IPS-20b (cell line): ENCODE results near the gene TTYH3.

Experiments used
- H3K27ac ChIP-seq: one replicate; pipeline ENCODE4 v1.5.1; 2013; ENCODE audit warnings: low read length
- H3K27me3 ChIP-seq: 2 replicates; pipeline ENCODE4 v1.6.1; 2013; ENCODE audit warnings: mild to moderate bottlenecking, low read length, inconsistent platforms; ENCODE audit not compliant: insufficient read depth
- H3K36me3 ChIP-seq: 2 replicates; pipeline ENCODE4 v1.6.1; 2013; ENCODE audit warnings: low read depth, mild to moderate bottlenecking, inconsistent platforms, low read length, moderate library complexity; ENCODE audit not compliant: insufficient read depth
- H3K4me1 ChIP-seq: 2 replicates; pipeline ENCODE4 v1.6.1; 2013; ENCODE audit warnings: mild to moderate bottlenecking, control low read depth, inconsistent platforms, low read length, moderate library complexity; ENCODE audit not compliant: insufficient read depth
- H3K4me3 ChIP-seq: 2 replicates; pipeline ENCODE4 v1.5.1; 2013; ENCODE audit warnings: mild to moderate bottlenecking, low read length, inconsistent platforms
- H3K9ac ChIP-seq: 2 replicates; pipeline ENCODE4 v1.6.1; 2013; ENCODE audit warnings: low read depth, mild to moderate bottlenecking, inconsistent platforms, low read length, moderate library complexity
- H3K9me3 ChIP-seq: 2 replicates; pipeline ENCODE4 v1.6.1; 2013; ENCODE audit warnings: mild to moderate bottlenecking, low read depth, low read length, inconsistent platforms; ENCODE audit not compliant: insufficient read depth

Gene TTYH3

GRCh38 chr7:2593036-2593727, 38.6 kb upstream of the TTYH3 start:
- no peaks in the 10 kb centered on the region for H3K9me3 ChIP-seq
- no peaks in the 10 kb centered on the region for H3K4me1 ChIP-seq
- no peak overlapping the region for H3K27ac ChIP-seq
- no peak overlapping the region for H3K4me3 ChIP-seq
- H3K36me3 ChIP-seq: peaks cover 4% of the 10 kb centered on the region; the same call in 1 of the 2 replicates
- H3K27me3 ChIP-seq: no peaks in the 10 kb centered on the region
- no peak overlapping the region for H3K9ac ChIP-seq

- no peak overlapping the region for H3K9ac ChIP-seq
- H3K36me3 ChIP-seq: peaks cover 8% of the 10 kb centered on the region; the same call in 1 of the 2 replicates
- no peaks in the 10 kb centered on the region for H3K9me3 ChIP-seq
- no peak overlapping the region for H3K27ac ChIP-seq
- H3K4me3 ChIP-seq: no peak overlapping the region
- no peaks in the 10 kb centered on the region for H3K27me3 ChIP-seq
- H3K4me1 ChIP-seq: no peaks in the 10 kb centered on the region
Observed at GRCh38 chr7:2594599-2594998, 37.2 kb upstream of the TTYH3 start.

GRCh38 chr7:2595258-2595860, 36.4 kb upstream of the TTYH3 start:
- Histone ChIP-seq H3K27ac (no peak overlapping the region), H3K4me1 (no peaks in the 10 kb centered on the region), H3K4me3 (no peak overlapping the region), H3K27me3 (no peaks in the 10 kb centered on the region), H3K9ac (no peak overlapping the region), H3K36me3 (peaks cover 8% of the 10 kb centered on the region; the same call in 1 of the 2 replicates), H3K9me3 (no peaks in the 10 kb centered on the region)

GRCh38 chr7:2596464-2597272, 35.1 kb upstream of the TTYH3 start:
- Histone ChIP-seq H3K27me3 (no peaks in the 10 kb centered on the region), H3K36me3 (peaks cover 8% of the 10 kb centered on the region; the same call in 1 of the 2 replicates), H3K4me1 (no peaks in the 10 kb centered on the region), H3K27ac (no peak overlapping the region), H3K4me3 (no peak overlapping the region), H3K9me3 (no peaks in the 10 kb centered on the region), H3K9ac (no peak overlapping the region)

- Histone ChIP-seq H3K36me3 (peaks cover 8% of the 10 kb centered on the region; the same call in 1 of the 2 replicates), H3K4me1 (no peaks in the 10 kb centered on the region), H3K27me3 (no peaks in the 10 kb centered on the region), H3K9me3 (no peaks in the 10 kb centered on the region), H3K9ac (no peak overlapping the region), H3K4me3 (no peak overlapping the region), H3K27ac (no peak overlapping the region)
Observed at GRCh38 chr7:2597273-2597640, 34.5 kb upstream of the TTYH3 start.

GRCh38 chr7:2598154-2598823, 33.5 kb upstream of the TTYH3 start:
- no peaks in the 10 kb centered on the region for H3K27me3 ChIP-seq
- peaks cover 8% of the 10 kb centered on the region; the same call in 1 of the 2 replicates for H3K36me3 ChIP-seq
- no peak overlapping the region for H3K9ac ChIP-seq
- no peaks in the 10 kb centered on the region for H3K4me1 ChIP-seq
- no peak overlapping the region for H3K27ac ChIP-seq
- no peak overlapping the region for H3K4me3 ChIP-seq
- no peaks in the 10 kb centered on the region for H3K9me3 ChIP-seq

GRCh38 chr7:2601065-2601464, 30.7 kb upstream of the TTYH3 start:
- Histone ChIP-seq H3K9ac (no peak overlapping the region; the same call in 1 of the 2 replicates), H3K9me3 (no peaks in the 10 kb centered on the region), H3K4me3 (no peak overlapping the region), H3K27ac (no peak overlapping the region), H3K36me3 (0 out of 2 replicates have a peak, but pooled peaks cover 3% of the 10 kb centered on the region), H3K4me1 (no peaks in the 10 kb centered on the region), H3K27me3 (no peaks in the 10 kb centered on the region)

- Histone ChIP-seq H3K4me3 (no peak overlapping the region), H3K36me3 (0 out of 2 replicates have a peak, but pooled peaks cover 3% of the 10 kb centered on the region), H3K27me3 (no peaks in the 10 kb centered on the region), H3K4me1 (no peaks in the 10 kb centered on the region), H3K9me3 (no peaks in the 10 kb centered on the region), H3K27ac (no peak overlapping the region), H3K9ac (no peak overlapping the region)
Observed at GRCh38 chr7:2601907-2602306, 29.9 kb upstream of the TTYH3 start.

GRCh38 chr7:2602406-2603043, 29.3 kb upstream of the TTYH3 start:
- no peak overlapping the region for H3K9ac ChIP-seq
- 0 out of 2 replicates have a peak, but pooled peaks cover 3% of the 10 kb centered on the region for H3K36me3 ChIP-seq
- no peaks in the 10 kb centered on the region; the same call in 1 of the 2 replicates for H3K4me1 ChIP-seq
- no peaks in the 10 kb centered on the region for H3K9me3 ChIP-seq
- H3K27ac ChIP-seq: no peak overlapping the region
- H3K27me3 ChIP-seq: no peaks in the 10 kb centered on the region
- no peak overlapping the region for H3K4me3 ChIP-seq

- H3K27me3 ChIP-seq: no peaks in the 10 kb centered on the region
- H3K9ac ChIP-seq: no peak overlapping the region
- H3K4me3 ChIP-seq: no peak overlapping the region
- H3K9me3 ChIP-seq: no peaks in the 10 kb centered on the region
- no peaks in the 10 kb centered on the region; the same call in 1 of the 2 replicates for H3K4me1 ChIP-seq
- H3K36me3 ChIP-seq: 0 out of 2 replicates have a peak, but pooled peaks cover 3% of the 10 kb centered on the region
- H3K27ac ChIP-seq: no peak overlapping the region
Observed at GRCh38 chr7:2603044-2603965, 28.5 kb upstream of the TTYH3 start.
